Measurements from ENCODE around the gene PLSCR2.
"Not testable (repeated sequence)": the region's sequence is repeated elsewhere in the genome, so short reads cannot be mapped to it uniquely, and the experiment has no call there.

PLSCR2 gene

DNA sequence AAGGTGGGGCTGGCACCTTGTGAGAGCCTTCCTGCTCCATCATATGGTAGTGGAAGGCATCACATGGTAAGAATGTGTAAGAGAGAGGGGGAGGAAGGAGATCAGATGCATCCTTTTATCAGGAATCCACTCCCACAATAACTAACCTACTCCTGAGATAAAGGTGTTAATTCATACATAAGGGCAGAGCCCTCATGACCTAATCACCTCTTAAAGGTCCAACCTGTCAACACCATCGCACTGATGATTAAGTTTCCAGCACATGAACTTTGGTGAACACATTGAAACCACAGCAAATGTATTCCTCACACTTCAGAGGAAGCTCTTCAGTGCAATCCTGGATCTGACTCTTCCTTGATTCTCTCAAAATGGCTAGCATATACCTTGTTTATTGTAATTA lies 55.4 kb downstream of the PLSCR2 start:
- no peak for DNase-seq

GRCh38 chr3:146412711-146413110 lies 56.6 kb downstream of the PLSCR2 start:
- DNase-seq: not testable (repeated sequence)

- DNase-seq: no peak
Measured at GRCh38 chr3:146407956-146408355, 61.4 kb downstream of the PLSCR2 start.

- no peak for DNase-seq
Measured at GRCh38 chr3:146404436-146404835, 64.9 kb downstream of the PLSCR2 start.

- no peak for DNase-seq
Measured at GRCh38 chr3:146403792-146404191, 65.6 kb downstream of the PLSCR2 start.

- no peak for DNase-seq
Measured at GRCh38 chr3:146396792-146397191, 72.6 kb downstream of the PLSCR2 start.

- DNase-seq: no peak
Measured at GRCh38 chr3:146395164-146395563, 74.2 kb downstream of the PLSCR2 start.

- no peak for DNase-seq
Measured at GRCh38 chr3:146390957-146391356, 78.4 kb downstream of the PLSCR2 start.

GRCh38 chr3:146390006-146390772 lies 79.2 kb downstream of the PLSCR2 start:
- DNase-seq: no peak

DNA sequence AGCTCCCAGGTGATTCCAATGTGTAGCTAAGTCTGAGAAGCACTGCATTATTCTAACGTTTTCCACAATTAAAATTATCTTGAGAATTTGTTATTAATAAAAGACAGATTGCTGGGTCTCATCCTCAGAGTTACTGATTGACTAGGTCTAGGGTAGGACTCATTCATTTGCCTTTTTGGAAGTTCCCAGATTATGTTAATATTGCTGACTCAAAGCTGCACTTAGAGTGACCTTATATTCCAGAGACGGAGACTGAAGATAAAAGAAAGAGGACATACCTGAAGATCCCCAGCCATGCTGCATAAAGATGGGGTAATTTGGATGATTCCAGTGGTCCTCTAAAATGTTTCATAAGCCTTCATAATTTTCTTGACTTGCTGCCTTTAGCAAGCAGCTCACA lies 81.8 kb downstream of the PLSCR2 start:
- no peak for DNase-seq

DNA sequence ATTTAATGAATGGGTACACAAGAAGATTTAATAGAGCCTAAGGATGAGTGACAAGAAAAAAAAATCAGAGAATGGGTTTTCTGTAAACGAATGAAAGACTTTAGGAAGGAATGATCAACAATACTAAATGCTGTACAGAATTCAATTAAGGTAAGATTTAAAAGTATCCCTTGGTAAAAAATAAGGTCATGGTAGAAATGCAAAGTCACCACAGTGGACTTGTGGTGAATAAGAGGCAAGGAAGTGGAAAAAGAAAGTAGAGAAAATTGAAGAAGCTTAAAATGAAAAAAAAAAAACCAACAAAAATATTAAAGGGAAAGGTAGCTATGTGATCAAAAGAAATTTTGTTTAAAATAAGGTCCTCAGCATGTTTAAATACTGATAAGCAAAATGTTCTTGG lies 82.4 kb downstream of the PLSCR2 start:
- no peak for DNase-seq

DNA sequence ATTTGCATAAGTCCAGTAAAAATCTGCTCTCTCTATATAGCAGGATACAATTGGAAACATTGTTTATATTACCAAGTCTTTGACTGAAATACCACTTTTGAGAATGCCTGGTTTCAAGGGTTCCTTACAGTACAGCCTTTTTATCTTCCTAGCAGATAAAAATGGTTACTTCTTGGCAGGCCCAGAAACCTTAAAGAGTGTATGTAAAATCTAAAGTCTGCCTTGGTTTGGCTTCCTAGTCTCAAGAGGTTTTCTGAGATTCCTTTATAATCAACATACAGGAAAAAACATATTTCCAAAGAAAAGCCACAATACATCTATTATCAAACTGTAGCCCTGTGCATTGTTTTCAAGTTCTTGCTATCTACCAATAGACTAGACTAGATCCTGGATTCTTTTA lies 84.6 kb downstream of the PLSCR2 start:
- no peak for DNase-seq
